CD4-positive, alpha-beta memory T cell (primary cell): ENCODE results near the gene TACC2. TPM values are rescaled to one million over a fixed set of nuclear protein-coding genes. Genes with fewer than 3 reads are reported as not detected.
A peak's percentile ranks its signal among the peaks of the same experiment; 100 is the strongest.

Source experiments
- CTCF ChIA-PET: fragments of 350-600 bp; sonication (Branson Sonifier 250); formaldehyde crosslinking; loops from one replicate; lab custom pipeline; 2021; ENCODE audit warnings: inconsistent platforms; ENCODE audit not compliant: partially characterized antibody; lab: Charles Lee
- POLR2A ChIA-PET: fragments of 350-600 bp; sonication (Branson Sonifier 250); formaldehyde crosslinking; loops from one replicate; lab custom pipeline; 2021; ENCODE audit not compliant: partially characterized antibody; lab: Charles Lee
- DNase-seq, 5 donors: peaks; one replicate each; pipeline versions ENCODE4 v3.0.0 to v3.0.0-alpha.2; 2020 to 2022; ENCODE audit warnings: mixed read lengths in 1 of 5
- H3K27ac ChIP-seq: one replicate; pipeline ENCODE4 v1.7.0; 2013; ENCODE audit warnings: low read depth, low read length
- H3K27me3 ChIP-seq: 2 replicates; pipeline ENCODE4 v1.7.0; 2013; ENCODE audit warnings: mild to moderate bottlenecking, low read length, moderate library complexity; ENCODE audit not compliant: insufficient read depth
- H3K36me3 ChIP-seq: 2 replicates; pipeline ENCODE4 v1.7.0; 2013; ENCODE audit warnings: mild to moderate bottlenecking, low read length, moderate library complexity; ENCODE audit not compliant: insufficient read depth
- H3K4me1 ChIP-seq: 2 replicates; pipeline ENCODE4 v1.7.0; 2013; ENCODE audit warnings: mild to moderate bottlenecking, low read length, moderate library complexity; ENCODE audit not compliant: insufficient read depth
- H3K4me3 ChIP-seq, 2 donors: one replicate each; pipeline ENCODE4 v1.7.0; 2013; ENCODE audit warnings: low read length in 2 of 2, mild to moderate bottlenecking in 1 of 2
- H3K9me3 ChIP-seq, 2 donors: one replicate each; pipeline ENCODE4 v1.7.0; 2013; ENCODE audit warnings: low read length in 2 of 2, control low read depth in 1 of 2; ENCODE audit not compliant: control insufficient read depth in 1 of 2
- H3K27ac Mint-ChIP-seq, 7 donors: one replicate each; pipeline ENCODE4 v1.8.0; 2020 to 2021; ENCODE audit warnings: mixed read lengths in 7 of 7, mild to moderate bottlenecking in 6 of 7, inconsistent platforms in 3 of 7, moderate library complexity in 3 of 7
- H3K27me3 Mint-ChIP-seq, 2 donors: one replicate each; pipeline ENCODE4 v1.8.0; 2020 to 2021; ENCODE audit warnings: mixed read lengths in 2 of 2
- H3K36me3 Mint-ChIP-seq, 2 donors: one replicate each; pipeline ENCODE4 v1.8.0; 2020 to 2021; ENCODE audit warnings: mixed read lengths in 2 of 2, inconsistent platforms in 1 of 2, mild to moderate bottlenecking in 1 of 2
- H3K4me1 Mint-ChIP-seq, 4 donors: one replicate each; pipeline ENCODE4 v1.8.0; 2020 to 2021; ENCODE audit warnings: mixed read lengths in 4 of 4, mild to moderate bottlenecking in 1 of 4
- H3K4me3 Mint-ChIP-seq, 8 donors: one replicate each; pipeline ENCODE4 v1.8.0; 2020 to 2021; ENCODE audit warnings: mixed read lengths in 8 of 8, mild to moderate bottlenecking in 7 of 8, moderate library complexity in 6 of 8, inconsistent platforms in 3 of 8
- H3K9me3 Mint-ChIP-seq, 8 donors: one replicate each; pipeline ENCODE4 v1.8.0; 2020 to 2021; ENCODE audit warnings: mixed read lengths in 8 of 8, mild to moderate bottlenecking in 5 of 8, inconsistent platforms in 3 of 8, moderate library complexity in 1 of 8
- intact Hi-C: fragments of 100-400 bp; cut with micrococcal nuclease; formaldehyde crosslinking; loops from one replicate; pipeline ENCODE4 v1.15.1; 2023
- polyA plus RNA-seq, 2 donors: library from polyadenylated mRNA; unstranded; fragments of 300-500 nt; fragmentation: Illumina TruSeq; gene quantifications; one replicate each; pipeline ENCODE4 v1.2.3, GENCODE V29; 2021
- total RNA-seq, 2 experiments: library from RNA; stranded (reverse); gene quantifications; one replicate each; pipeline ENCODE4 v1.2.3, GENCODE V29; 2021

TACC2 gene
- total and polyA plus RNA-seq, 4 experiments from 2014 or later, result not detected

DNA sequence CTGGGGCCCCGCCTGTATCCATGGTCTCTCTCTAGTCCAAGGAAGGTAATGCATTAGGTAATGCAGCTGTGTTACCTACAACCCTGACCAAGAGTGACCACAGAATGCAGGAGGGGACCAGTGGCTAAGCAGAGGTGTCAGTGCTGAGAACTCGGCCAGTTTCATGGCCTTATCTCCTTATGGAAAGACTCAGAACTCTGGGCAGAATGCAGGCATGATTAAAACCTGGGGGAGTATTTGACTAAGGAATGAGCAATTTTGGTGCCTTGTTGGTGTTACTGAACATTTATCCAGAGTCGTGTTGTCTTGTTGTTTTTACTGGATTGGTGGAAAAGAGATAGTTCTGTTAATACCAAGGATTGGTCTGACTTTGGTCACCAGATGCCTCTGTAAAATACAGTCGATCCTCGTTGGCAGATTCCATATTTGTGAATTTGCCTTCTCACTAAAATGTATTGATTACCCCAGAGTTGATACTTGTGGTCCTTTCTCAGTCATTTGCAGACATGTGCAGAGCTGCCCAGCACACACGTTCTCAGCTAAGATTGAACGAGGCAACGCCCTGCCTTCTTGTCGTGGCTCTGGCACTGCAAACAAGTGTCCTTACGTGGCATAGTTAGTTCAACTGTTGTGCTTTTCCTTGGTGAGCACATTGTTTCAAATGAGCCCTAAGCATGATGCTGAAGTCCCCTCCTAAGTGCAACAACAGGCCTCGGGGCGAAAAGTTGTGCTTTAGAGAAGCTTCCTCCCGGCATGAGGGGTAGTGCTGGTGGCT, 146.5 kb downstream of the TACC2 start:
- no peaks in the 10 kb centered on the region for H3K36me3 Mint-ChIP-seq
- Histone ChIP-seq H3K4me3 (no peak overlapping the region), H3K4me1 (no peaks in the 10 kb centered on the region), H3K27ac (no peak overlapping the region), H3K36me3 (no peaks in the 10 kb centered on the region), H3K9me3 (no peaks in the 10 kb centered on the region), H3K27me3 (no peaks in the 10 kb centered on the region)
- CTCF ChIA-PET, result no interaction called here
- peak overlapping the region in 1 of 7 donors; percentile 2 for H3K27ac Mint-ChIP-seq
- H3K9me3 Mint-ChIP-seq, result peaks cover 0 to 1% (median 0%) of the 10 kb centered on the region in 8 donors
- H3K4me1 Mint-ChIP-seq, result no peaks in the 10 kb centered on the region
- peaks cover 4 to 9% of the 10 kb centered on the region in 2 donors for H3K27me3 Mint-ChIP-seq
- intact Hi-C loops, result no loop called here
- POLR2A ChIA-PET, result no interaction called here
- H3K4me3 Mint-ChIP-seq, result no peak overlapping the region
- DNase-seq, result no peak

DNA sequence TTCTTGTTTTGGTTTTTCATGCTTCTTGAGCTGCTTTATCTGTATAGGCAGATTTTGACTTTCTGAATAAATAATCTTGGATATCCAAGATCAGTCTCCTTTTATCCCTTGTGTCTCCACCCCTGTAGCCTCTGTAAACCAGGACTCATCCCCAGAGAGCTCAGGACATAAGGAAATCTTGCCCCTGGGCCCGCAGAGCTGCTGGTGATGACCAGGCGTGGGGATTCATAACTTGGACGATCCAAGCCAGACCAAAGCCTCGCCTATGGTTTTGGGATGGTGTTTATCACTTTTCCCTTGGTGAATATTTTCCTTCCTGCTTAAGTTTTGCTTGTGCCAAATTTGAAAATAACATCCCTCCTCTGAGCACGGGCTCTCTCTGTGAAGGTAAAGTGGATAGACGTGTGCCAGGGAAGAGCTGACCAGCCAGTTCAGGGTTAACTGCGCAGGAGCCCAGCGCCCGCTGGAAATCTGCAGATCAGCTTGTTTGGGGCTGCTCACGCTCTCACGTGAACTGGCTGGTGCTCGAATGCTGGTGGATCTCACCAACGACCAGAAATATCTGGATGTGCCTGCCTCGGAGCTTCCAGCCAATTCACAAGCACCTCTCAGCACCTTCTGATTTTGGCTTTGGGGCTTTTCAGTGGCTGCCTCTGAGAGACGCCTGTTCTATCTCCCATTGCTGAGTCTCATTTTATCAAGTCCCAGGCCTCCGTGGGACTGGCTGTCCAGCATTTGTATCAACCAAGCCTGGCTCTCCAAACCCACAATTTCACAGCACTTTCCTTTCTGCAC, 150.1 kb downstream of the TACC2 start:
- no peak for DNase-seq
- Mint-ChIP-seq H3K4me1 (no peaks in the 10 kb centered on the region), H3K4me3 (no peak overlapping the region), H3K27me3 (peaks cover 0 to 5% of the 10 kb centered on the region in 2 donors), H3K27ac (no peak overlapping the region), H3K36me3 (no peaks in the 10 kb centered on the region), H3K9me3 (no peaks in the 10 kb centered on the region)
- Histone ChIP-seq H3K27me3 (no peaks in the 10 kb centered on the region), H3K27ac (no peak overlapping the region), H3K36me3 (no peaks in the 10 kb centered on the region), H3K4me3 (no peak overlapping the region), H3K4me1 (no peaks in the 10 kb centered on the region), H3K9me3 (no peaks in the 10 kb centered on the region)
- ChIA-PET CTCF (no interaction called here), POLR2A (no interaction called here)
- intact Hi-C loops, result no loop called here

- H3K36me3 Mint-ChIP-seq, result no peaks in the 10 kb centered on the region
- H3K9me3 Mint-ChIP-seq, result peaks cover 0 to under 1% (median 0%) of the 10 kb centered on the region in 8 donors
- no peak overlapping the region for H3K4me3 Mint-ChIP-seq
- POLR2A ChIA-PET, result no interaction called here
- intact Hi-C loops, result no loop called here
- CTCF ChIA-PET, result interaction anchor here (0.8 to 1.4 kb wide), 2 partner anchors 9 to 13 kb away, joined by 3 read pairs; no protein-coding TSS in a partner anchor
- no peak for DNase-seq
- Histone ChIP-seq H3K4me3 (no peak overlapping the region), H3K27me3 (no peaks in the 10 kb centered on the region), H3K27ac (no peak overlapping the region), H3K36me3 (no peaks in the 10 kb centered on the region), H3K9me3 (no peaks in the 10 kb centered on the region), H3K4me1 (no peaks in the 10 kb centered on the region)
- H3K27ac Mint-ChIP-seq, result no peak overlapping the region
- H3K27me3 Mint-ChIP-seq, result peaks cover 0 to 5% of the 10 kb centered on the region in 2 donors
- no peaks in the 10 kb centered on the region for H3K4me1 Mint-ChIP-seq
Observed at GRCh38 chr10:122139627-122140170, 150.7 kb downstream of the TACC2 start.

DNA sequence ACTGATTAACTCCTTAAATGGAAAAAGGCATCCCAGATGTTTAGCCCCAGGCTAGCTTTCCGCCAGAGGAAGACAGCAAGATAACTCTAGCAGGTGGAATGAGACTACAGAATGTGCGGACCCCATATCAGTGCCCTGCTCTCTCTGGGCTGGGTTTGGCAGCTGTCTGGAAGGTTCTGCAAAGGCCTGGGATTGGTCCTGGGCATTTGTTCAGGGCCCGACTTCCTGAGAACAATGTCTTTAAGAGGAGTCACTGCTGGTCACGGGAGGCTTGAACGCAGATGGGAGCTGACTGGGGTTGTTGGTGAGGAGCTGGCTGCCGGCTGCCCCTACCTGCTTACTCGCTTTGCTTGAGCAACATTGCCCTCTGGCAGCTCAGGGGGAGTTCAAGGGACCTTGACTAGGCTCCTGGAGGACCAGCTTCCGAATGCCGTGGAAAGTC, 151.5 kb downstream of the TACC2 start:
- H3K27ac ChIP-seq, result no peak overlapping the region
- H3K4me1 ChIP-seq, result no peaks in the 10 kb centered on the region
- no peak overlapping the region for H3K4me3 ChIP-seq
- no peak overlapping the region for H3K4me3 Mint-ChIP-seq
- H3K4me1 Mint-ChIP-seq, result no peaks in the 10 kb centered on the region
- ChIA-PET POLR2A (no interaction called here), CTCF (interaction anchor here (0.8 to 1.4 kb wide), 2 partner anchors 10 to 12 kb away, joined by 3 read pairs; no protein-coding TSS in a partner anchor)
- H3K36me3 Mint-ChIP-seq, result no peaks in the 10 kb centered on the region
- H3K27me3 ChIP-seq, result no peaks in the 10 kb centered on the region
- H3K9me3 Mint-ChIP-seq, result peaks cover 0 to 8% (median 3%) of the 10 kb centered on the region in 8 donors
- intact Hi-C loops, result no loop called here
- DNase-seq, result no peak
- no peaks in the 10 kb centered on the region for H3K36me3 ChIP-seq
- no peak overlapping the region for H3K27ac Mint-ChIP-seq
- H3K9me3 ChIP-seq, result no peaks in the 10 kb centered on the region
- peaks cover 0 to 5% of the 10 kb centered on the region in 2 donors for H3K27me3 Mint-ChIP-seq

DNA sequence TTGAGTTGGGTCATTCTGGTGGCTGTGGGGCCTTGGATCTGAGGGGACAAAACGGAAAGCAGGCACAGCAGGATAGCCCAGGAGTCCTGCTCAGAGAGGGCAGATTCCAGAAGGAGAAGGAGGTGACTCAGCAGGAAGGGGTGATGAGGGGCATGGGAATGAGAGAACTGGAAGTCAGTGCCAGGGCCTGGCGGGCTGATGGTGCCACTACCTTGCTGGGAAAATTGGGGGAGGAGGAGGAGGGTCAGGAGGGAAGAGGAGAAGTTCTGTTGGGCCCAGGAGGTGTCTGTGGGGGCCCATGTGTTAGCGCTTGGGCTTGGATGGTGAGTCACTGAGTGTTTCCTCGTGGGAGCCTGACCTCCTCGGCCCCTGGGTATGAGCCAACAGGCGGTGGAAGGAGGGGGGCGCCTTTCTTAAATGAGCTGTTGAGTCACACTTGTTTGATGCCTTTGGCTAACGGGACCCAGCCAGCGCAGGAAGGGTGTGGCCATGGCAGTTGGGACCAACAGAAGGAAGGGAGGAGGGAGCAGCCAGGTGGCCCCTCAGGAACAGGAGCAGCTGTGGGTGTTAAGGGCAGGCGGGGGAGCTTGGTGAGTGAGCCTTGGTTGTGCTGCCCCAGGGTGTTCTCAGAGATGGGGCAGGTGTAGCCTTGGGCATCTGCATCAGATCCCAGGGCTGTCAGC, 152.1 kb downstream of the TACC2 start:
- no peak overlapping the region for H3K4me3 ChIP-seq
- Mint-ChIP-seq H3K4me1 (no peaks in the 10 kb centered on the region), H3K27me3 (peaks cover 0 to 5% of the 10 kb centered on the region in 2 donors), H3K27ac (no peak overlapping the region), H3K4me3 (no peak overlapping the region), H3K36me3 (no peaks in the 10 kb centered on the region), H3K9me3 (peaks cover 0 to 8% (median 3%) of the 10 kb centered on the region in 8 donors)
- intact Hi-C loops, result no loop called here
- H3K27me3 ChIP-seq, result no peaks in the 10 kb centered on the region
- ChIA-PET POLR2A (no interaction called here), CTCF (interaction anchor here (1.1 to 1.4 kb wide), 3 partner anchors 11 to 24 kb away, joined by 3 read pairs; no protein-coding TSS in a partner anchor)
- H3K27ac ChIP-seq, result no peak overlapping the region
- no peaks in the 10 kb centered on the region for H3K9me3 ChIP-seq
- DNase-seq, result no peak
- H3K4me1 ChIP-seq, result no peaks in the 10 kb centered on the region
- H3K36me3 ChIP-seq, result no peaks in the 10 kb centered on the region

GRCh38 chr10:122141821-122142640, 153.1 kb downstream of the TACC2 start:
- CTCF ChIA-PET, result interaction anchor here (0.8 to 1.5 kb wide), 4 partner anchors 11 to 423 kb away, joined by 3 to 5 read pairs (median 3); no protein-coding TSS in a partner anchor
- no peak overlapping the region for H3K4me3 ChIP-seq
- peaks cover 0 to 5% of the 10 kb centered on the region in 2 donors for H3K27me3 Mint-ChIP-seq
- no peaks in the 10 kb centered on the region for H3K27me3 ChIP-seq
- POLR2A ChIA-PET, result no interaction called here
- H3K9me3 ChIP-seq, result no peaks in the 10 kb centered on the region
- intact Hi-C loops, result no loop called here
- no peaks in the 10 kb centered on the region for H3K36me3 Mint-ChIP-seq
- H3K27ac ChIP-seq, result no peak overlapping the region
- no peak for DNase-seq
- H3K4me3 Mint-ChIP-seq, result no peak overlapping the region
- no peak overlapping the region for H3K27ac Mint-ChIP-seq
- no peaks in the 10 kb centered on the region for H3K36me3 ChIP-seq
- H3K9me3 Mint-ChIP-seq, result peaks cover 0 to 8% (median 3%) of the 10 kb centered on the region in 8 donors
- H3K4me1 Mint-ChIP-seq, result no peaks in the 10 kb centered on the region
- no peaks in the 10 kb centered on the region for H3K4me1 ChIP-seq
